BLaER1 treated with 17β-estradiol and CSF1 and Interleukin-3, amounts not matched to agents 10 nM and 100 nM (cell line): ENCODE measurements around the gene NR2F2.

ENCODE experiments used
- H3K27ac ChIP-seq, 11 experiments: shearing (Covaris generic); formaldehyde crosslinking; 2 replicates each; pipeline ENCODE4 v1.8.1; 2022
- H3K27me3 ChIP-seq, 11 experiments: shearing (Covaris generic); formaldehyde crosslinking; 2 replicates each; pipeline ENCODE4 v1.8.1; 2022
- H3K36me3 ChIP-seq, 11 experiments: shearing (Covaris generic); formaldehyde crosslinking; 2 replicates each; pipeline ENCODE4 v1.8.1; 2022
- H3K4me1 ChIP-seq, 10 experiments: shearing (Covaris generic); formaldehyde crosslinking; 2 replicates each; pipeline ENCODE4 v1.8.1; 2022
- H3K4me2 ChIP-seq, 11 experiments: shearing (Covaris generic); formaldehyde crosslinking; 2 replicates each; pipeline ENCODE4 v1.8.1; 2022
- H3K4me3 ChIP-seq, 10 experiments: shearing (Covaris generic); formaldehyde crosslinking; 2 replicates each; pipeline ENCODE4 v1.8.1; 2022
- H3K9ac ChIP-seq, 11 experiments: shearing (Covaris generic); formaldehyde crosslinking; 2 replicates each; pipeline ENCODE4 v1.8.1; 2022
- H3K9me3 ChIP-seq, 11 experiments: shearing (Covaris generic); formaldehyde crosslinking; replicated peaks in 1 of 11; 2 replicates each; pipeline ENCODE4 v1.8.1; 2022
- H4K20me1 ChIP-seq, 11 experiments: shearing (Covaris generic); formaldehyde crosslinking; 2 replicates each; pipeline ENCODE4 v1.8.1; 2022
- Cebpa-rat ChIP-seq, 11 experiments: shearing (Covaris generic); IDR thresholded peaks; 2 replicates each; pipeline ENCODE4 v1.8.1; 2022

NR2F2 gene

DNA sequence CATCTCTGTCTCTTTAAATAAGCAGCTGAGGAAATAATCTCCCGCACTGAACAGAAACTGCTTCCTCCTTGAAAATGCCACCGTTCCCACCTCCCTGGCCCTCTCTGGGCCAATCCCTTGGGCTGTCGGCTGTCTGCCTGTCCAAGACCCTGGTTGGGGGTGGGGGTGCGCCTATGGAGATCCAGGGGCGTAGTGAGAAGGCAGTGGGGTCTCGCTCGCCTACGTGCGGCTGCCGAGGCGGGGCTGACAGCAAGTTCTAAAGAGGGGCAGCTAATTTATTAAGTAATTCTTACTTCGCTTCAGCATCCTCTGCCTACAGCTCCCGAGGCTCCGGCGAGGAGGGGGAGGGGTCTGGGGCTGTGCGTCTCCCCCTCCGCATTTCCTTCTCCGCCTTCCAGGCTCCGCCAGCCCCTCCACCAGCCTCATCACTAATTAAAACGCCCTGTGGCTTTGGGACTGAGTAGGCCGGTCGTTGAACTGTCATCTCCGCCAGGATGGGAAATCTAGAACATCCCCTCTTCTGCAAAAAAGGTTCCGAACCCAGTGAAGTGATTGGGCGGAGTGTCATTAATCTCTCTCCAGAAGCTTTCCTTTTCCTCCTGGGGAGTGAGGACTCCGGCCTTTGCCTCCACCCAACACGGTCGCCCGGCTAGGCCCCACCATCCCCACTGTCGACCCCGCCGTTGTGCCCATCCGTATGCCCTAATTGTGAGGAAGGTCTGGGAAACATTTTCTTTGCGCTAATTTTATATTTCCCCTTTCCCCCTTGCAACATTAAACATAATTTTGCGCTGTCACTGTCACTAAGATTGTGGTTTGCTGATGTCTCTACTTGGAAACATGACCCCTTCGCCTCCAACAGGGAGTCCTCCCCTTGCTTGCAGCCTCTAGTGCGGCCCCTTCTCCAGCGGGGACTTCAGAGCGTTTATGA, 16.9 kb downstream of the NR2F2 start:
- Histone ChIP-seq H3K9me3 (0 out of 22 replicates have a peak, but pooled peaks cover 0 to 5% (median 0%) of the 10 kb centered on the region in 11 experiments), H3K4me3 (peak overlapping the region in 2 of 10 experiments; percentile 29 to 33; a peak in 3 of 20 replicates), H3K9ac (no peak overlapping the region), H3K4me2 (peak overlapping the region in 3 of 11 experiments; percentile 6 to 72 (median 58); a peak in 5 of 22 replicates), H4K20me1 (peaks cover 0 to 99% (median 95%) of the 10 kb centered on the region in 11 experiments; a peak in 19 of 22 replicates), H3K4me1 (peaks cover 0 to 13% (median 5%) of the 10 kb centered on the region in 10 experiments; a peak in 11 of 20 replicates), H3K36me3 (no peaks in the 10 kb centered on the region), H3K27ac (no peak overlapping the region), H3K27me3 (peaks cover 100% of the 10 kb centered on the region in 11 experiments)
- TF ChIP-seq Cebpa-rat (IDR thresholded peaks at IDR 0.05) = no peak

DNA sequence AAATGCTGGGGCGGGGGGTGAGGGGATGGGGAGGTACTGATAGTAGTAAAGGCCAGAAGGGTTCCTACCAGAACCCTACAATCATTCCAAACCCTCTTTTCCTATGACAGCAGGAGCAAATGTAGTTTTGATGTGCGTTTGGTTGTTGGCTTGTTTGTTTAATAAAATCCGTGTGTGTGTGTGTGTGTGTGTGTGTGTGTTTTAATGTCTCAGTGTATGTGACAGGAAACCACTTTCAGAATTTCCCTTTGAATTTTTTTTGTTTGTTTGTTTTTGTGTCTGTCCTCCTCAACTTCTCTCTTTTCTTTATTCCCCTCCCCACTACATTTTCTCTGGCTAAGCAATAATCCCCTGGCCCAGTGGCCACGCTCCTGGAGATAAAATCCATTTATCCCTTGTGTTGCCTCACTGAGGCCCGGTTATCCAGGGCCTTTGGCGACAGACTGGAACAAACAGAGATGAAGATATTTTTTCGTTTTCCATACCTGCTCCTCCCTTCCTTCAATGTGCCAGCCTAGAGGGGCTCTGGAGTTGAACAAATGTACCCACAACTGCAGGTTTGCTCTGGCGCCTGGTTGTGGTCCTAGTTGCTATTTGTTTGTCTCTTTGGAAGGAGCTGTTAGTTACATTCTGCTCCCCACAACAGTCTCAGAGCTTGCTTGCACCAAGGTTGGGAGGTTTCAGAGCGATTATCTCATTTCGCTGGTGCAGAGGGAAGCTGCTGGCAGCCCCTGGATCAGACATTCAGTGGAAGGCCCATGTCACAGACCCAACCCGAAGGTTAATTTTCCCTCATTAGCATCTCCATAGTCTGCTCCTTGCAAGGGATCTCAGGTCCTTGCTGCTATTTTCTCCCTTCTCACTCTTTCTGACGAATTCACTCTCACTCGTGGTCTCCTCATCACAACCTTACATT, 17.9 kb downstream of the NR2F2 start:
- peaks cover under 1 to 13% (median 5%) of the 10 kb centered on the region in 10 experiments; a peak in 11 of 20 replicates for H3K4me1 ChIP-seq
- no peak overlapping the region for H3K9ac ChIP-seq
- no peak overlapping the region for H3K4me3 ChIP-seq
- peaks cover 100% of the 10 kb centered on the region in 11 experiments for H3K27me3 ChIP-seq
- H3K27ac ChIP-seq = no peak overlapping the region
- H3K4me2 ChIP-seq = no peak overlapping the region
- H3K9me3 ChIP-seq = 0 out of 22 replicates have a peak, but pooled peaks cover 0 to 5% (median 0%) of the 10 kb centered on the region in 11 experiments
- peaks cover 0 to 99% (median 95%) of the 10 kb centered on the region in 11 experiments; a peak in 19 of 22 replicates for H4K20me1 ChIP-seq
- TF ChIP-seq Cebpa-rat (IDR thresholded peaks at IDR 0.05) = no peak
- H3K36me3 ChIP-seq = no peaks in the 10 kb centered on the region

DNA sequence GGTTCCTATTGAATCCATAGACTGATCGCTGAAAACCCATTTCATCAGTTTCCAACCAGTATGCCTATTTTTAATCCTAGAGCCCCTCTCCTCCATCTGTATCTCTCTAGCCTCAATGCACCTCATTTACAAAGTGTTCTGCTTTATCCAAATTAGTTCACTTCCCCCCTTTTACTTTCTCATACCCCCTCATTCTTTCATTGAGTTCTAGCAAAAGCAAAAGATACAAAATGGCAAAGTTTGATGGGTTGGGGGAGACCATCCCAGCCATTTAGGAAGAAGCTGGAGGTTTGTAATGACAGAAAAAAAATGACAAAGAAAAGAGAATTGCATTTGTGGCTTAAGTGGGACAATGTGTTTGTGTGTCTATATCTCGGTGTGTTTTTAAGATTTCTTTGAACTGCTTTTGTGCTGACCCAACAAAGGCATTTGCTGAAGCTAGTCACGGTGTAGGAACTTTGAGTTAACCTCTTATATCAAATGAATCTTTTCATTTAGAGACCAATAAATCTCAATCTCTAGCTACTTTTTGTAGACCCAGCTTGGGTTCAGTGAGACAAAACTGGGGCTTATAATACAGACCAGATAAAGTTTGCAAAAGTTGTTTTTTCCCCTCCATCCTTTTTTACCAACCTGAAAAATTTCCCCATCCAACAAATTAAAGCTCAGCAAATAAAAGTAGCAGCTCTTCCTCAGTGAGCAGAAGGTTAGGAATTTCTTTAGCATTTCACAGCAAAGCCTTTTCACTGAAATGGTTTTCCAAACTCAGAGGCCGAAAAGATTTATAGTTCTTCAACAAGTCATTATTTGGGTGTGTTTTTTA, 18.7 kb downstream of the NR2F2 start:
- Histone ChIP-seq H3K4me2 (no peak overlapping the region), H3K9ac (no peak overlapping the region), H3K9me3 (peaks cover 0 to 5% (median 0%) of the 10 kb centered on the region in 11 experiments; a peak in 1 of 22 replicates), H3K36me3 (no peaks in the 10 kb centered on the region), H3K27me3 (peaks cover 100% of the 10 kb centered on the region in 11 experiments), H4K20me1 (peaks cover 0 to 99% (median 93%) of the 10 kb centered on the region in 11 experiments; a peak in 19 of 22 replicates), H3K27ac (no peak overlapping the region), H3K4me3 (no peak overlapping the region), H3K4me1 (peaks cover 5 to 14% (median 12%) of the 10 kb centered on the region in 10 experiments; a peak in 17 of 20 replicates)
- no peak for TF ChIP-seq Cebpa-rat (IDR thresholded peaks at IDR 0.05)

- Histone ChIP-seq H3K27me3 (peaks cover 100% of the 10 kb centered on the region in 11 experiments), H3K9me3 (peaks cover 0 to 5% (median 0%) of the 10 kb centered on the region in 11 experiments; a peak in 1 of 22 replicates), H3K27ac (no peak overlapping the region), H3K36me3 (no peaks in the 10 kb centered on the region), H3K9ac (no peak overlapping the region), H3K4me2 (no peak overlapping the region), H3K4me3 (no peak overlapping the region), H3K4me1 (peaks cover 10 to 22% (median 20%) of the 10 kb centered on the region in 10 experiments; a peak in 18 of 20 replicates), H4K20me1 (peaks cover 0 to 99% (median 93%) of the 10 kb centered on the region in 11 experiments; a peak in 19 of 22 replicates)
- no peak for TF ChIP-seq Cebpa-rat (IDR thresholded peaks at IDR 0.05)
Observed at GRCh38 chr15:96349857-96350720, 19.6 kb downstream of the NR2F2 start.

DNA sequence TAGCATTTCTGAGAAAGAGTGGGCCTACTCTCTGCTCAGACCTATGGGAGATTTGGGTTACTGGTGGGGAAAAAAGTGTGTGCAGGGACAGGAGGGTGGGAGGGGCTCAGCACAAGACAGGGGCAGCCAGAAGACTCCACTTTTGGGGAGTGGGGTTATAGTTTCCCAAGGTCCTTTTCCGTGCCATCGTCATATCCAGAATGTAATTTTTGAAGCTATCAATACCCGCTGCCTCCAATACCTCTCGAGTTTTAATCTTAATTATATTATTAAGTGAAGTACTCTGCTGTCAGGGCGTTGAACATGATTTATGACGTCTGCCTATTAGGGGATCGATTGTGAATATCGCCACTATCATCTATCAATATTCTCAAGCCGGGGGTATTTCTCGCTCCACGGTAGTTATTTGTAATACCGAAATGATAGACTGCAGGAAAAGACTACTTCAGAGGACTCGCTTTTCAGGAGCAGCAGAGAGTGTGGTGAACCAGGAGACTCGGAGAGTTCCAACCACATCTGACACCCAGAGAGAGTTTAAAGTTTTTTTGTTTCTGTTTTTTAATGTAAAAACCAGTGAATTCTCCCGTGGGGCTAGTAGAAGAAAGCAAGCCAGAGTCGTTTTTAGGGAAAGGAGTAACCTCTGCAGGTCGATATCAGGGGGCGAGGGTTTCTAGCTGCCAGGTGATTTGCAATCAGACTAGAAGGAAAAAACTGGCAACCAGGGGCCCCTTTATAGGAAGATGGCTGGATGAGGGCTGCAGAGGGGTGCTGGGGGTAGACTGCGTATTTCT, 20.6 kb downstream of the NR2F2 start:
- Histone ChIP-seq H3K4me3 (no peak overlapping the region), H3K4me1 (peaks cover 5 to 28% (median 22%) of the 10 kb centered on the region in 10 experiments; a peak in 17 of 20 replicates), H3K9me3 (peaks cover 0 to 5% (median 0%) of the 10 kb centered on the region in 11 experiments; a peak in 1 of 22 replicates), H3K27ac (no peak overlapping the region), H3K9ac (no peak overlapping the region), H3K4me2 (peak overlapping the region in 1 of 11 experiments; percentile 18; a peak in 1 of 22 replicates), H3K36me3 (no peaks in the 10 kb centered on the region), H3K27me3 (peaks cover 100% of the 10 kb centered on the region in 11 experiments), H4K20me1 (peaks cover 0 to 99% (median 95%) of the 10 kb centered on the region in 11 experiments; a peak in 19 of 22 replicates)
- no peak for TF ChIP-seq Cebpa-rat (IDR thresholded peaks at IDR 0.05)

- Histone ChIP-seq H3K9me3 (peaks cover 0 to 5% (median 0%) of the 10 kb centered on the region in 11 experiments; a peak in 1 of 22 replicates), H3K9ac (no peak overlapping the region), H3K27ac (no peak overlapping the region), H4K20me1 (peaks cover 0 to 97% (median 92%) of the 10 kb centered on the region in 11 experiments; a peak in 19 of 22 replicates), H3K36me3 (no peaks in the 10 kb centered on the region), H3K4me3 (no peak overlapping the region), H3K4me1 (peaks cover 5 to 34% (median 28%) of the 10 kb centered on the region in 10 experiments; a peak in 17 of 20 replicates), H3K4me2 (peak overlapping the region in 2 of 11 experiments; percentile 18 to 58; a peak in 3 of 22 replicates), H3K27me3 (peaks cover 99 to 100% (median 100%) of the 10 kb centered on the region in 11 experiments)
- no peak for TF ChIP-seq Cebpa-rat (IDR thresholded peaks at IDR 0.05)
Observed at GRCh38 chr15:96351761-96352603, 21.5 kb downstream of the NR2F2 start.
